Endothelial cell of umbilical vein (primary cell): Measurements from ENCODE around the gene PLEKHG3.

Source experiments
- CTCF ChIP-seq, 2 donors: IDR thresholded peaks; 1 replicate in 1 of 2; 2 replicates in 1 of 2; pipeline ENCODE4 v1.5.1; 2011; ENCODE audit warnings: low read length in 2 of 2, mild to moderate bottlenecking in 2 of 2, moderate library complexity in 2 of 2, control low read depth in 1 of 2, inconsistent platforms in 1 of 2, low read depth in 1 of 2; ENCODE audit not compliant: insufficient read depth in 1 of 2; ENCODE audit errors: extremely low read depth in 1 of 2
- POLR2A ChIP-seq: IDR thresholded peaks from 2 replicates; pipeline ENCODE4 v1.6.1; 2012; ENCODE audit warnings: low read depth, mild to moderate bottlenecking, control low read depth, low read length
- POLR2AphosphoS5 ChIP-seq: IDR thresholded peaks from 2 replicates; pipeline ENCODE4 v1.6.1; 2012; ENCODE audit warnings: low read depth, mild to moderate bottlenecking, control low read depth, low read length, moderate library complexity; ENCODE audit not compliant: insufficient read depth

- no peak for TF ChIP-seq CTCF (IDR thresholded peaks at IDR 0.05; ENCODE audit: extremely low read depth in 1 of 2, insufficient read depth in 1 of 2, low read depth in 1 of 2, low read length in 2 of 2)
- TF ChIP-seq POLR2AphosphoS5: no peak
- TF ChIP-seq POLR2A: no peak
Observed at GRCh38 chr14:64748995-64749714, 44.9 kb downstream of the PLEKHG3 start.
